HG03280 (cell line): ENCODE results near the gene PRSS38.

ENCODE experiments used
- ATAC-seq: cut with Tn5 transposase; IDR thresholded peaks from one replicate; pipeline ENCODE4 v1.9.1; 2021; ENCODE audit warnings: mild to moderate bottlenecking, moderate library complexity; ENCODE audit not compliant: unreplicated experiment

Gene PRSS38

GRCh38 chr1:227815468-227816409 is at the start of gene PRSS38:
PRSS38 (plus strand) TSS chr1:227815675; CDS start chr1:227815717, 42 bp downstream.
- ATAC-seq = no peak

GRCh38 chr1:227766015-227766634 is 49.4 kb upstream of the PRSS38 start:
- no peak for ATAC-seq

- no peak for ATAC-seq
Measured at GRCh38 chr1:227766653-227767277, 48.7 kb upstream of the PRSS38 start.

DNA sequence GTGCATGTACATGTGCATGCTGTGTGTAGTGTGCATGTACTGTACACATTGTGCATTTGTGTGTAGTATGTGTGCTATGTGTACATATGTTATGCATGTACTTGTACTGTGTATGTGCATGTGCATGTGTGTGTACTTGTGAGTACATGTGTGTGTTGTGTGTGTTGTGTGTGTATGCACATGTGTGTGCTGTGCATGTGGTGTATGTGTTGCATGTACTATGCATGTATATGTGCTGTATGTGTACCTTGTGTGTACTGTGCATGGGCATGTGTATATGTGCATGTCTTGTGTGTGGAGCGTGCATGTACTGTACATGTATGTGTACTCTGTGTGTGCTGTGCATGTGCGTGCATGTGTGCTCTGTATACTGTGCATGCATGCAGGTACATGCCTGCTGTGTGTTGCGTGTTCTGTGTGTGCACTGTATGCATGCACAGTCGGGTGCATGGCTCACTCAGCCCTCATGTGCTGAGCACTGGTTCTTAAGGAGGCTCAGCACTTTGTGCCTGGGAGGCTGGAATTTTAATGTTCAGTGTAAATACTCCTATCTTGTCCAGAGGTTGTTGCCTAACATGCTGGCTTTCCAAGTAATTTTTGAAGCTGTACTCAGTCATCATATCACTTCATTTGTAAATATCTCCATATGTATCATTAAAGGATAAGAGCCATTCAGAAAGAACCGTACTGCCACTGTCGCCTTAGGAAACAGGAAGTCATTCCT is 47.9 kb upstream of the PRSS38 start:
- ATAC-seq = no peak

- no peak for ATAC-seq
Measured at GRCh38 chr1:227768125-227768439, 47.4 kb upstream of the PRSS38 start.

DNA sequence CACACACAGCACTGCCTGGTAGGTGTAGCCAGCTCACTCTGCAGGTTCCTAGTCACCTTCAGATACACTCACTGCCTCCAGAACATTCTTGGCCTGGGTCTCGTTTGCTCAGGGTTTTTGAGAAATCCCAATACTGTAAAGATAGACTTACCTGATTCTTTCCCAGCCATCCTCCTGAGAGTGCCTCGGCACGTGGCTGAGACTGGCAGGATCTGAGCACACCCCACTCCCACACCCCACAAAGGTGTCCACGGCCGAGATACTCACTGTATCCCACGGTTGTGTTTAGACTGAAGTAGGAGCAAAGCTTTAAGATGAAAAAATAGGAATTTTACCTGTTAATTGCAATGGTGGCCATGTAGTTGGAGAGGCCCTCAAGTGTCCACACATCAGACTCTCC is 46.8 kb upstream of the PRSS38 start:
- ATAC-seq = no peak

- ATAC-seq = no peak
Measured at GRCh38 chr1:227769047-227769935, 46.2 kb upstream of the PRSS38 start.

GRCh38 chr1:227769936-227770494 is 45.5 kb upstream of the PRSS38 start:
- no peak for ATAC-seq

- no peak for ATAC-seq
Measured at GRCh38 chr1:227770812-227771211, 44.7 kb upstream of the PRSS38 start.

DNA sequence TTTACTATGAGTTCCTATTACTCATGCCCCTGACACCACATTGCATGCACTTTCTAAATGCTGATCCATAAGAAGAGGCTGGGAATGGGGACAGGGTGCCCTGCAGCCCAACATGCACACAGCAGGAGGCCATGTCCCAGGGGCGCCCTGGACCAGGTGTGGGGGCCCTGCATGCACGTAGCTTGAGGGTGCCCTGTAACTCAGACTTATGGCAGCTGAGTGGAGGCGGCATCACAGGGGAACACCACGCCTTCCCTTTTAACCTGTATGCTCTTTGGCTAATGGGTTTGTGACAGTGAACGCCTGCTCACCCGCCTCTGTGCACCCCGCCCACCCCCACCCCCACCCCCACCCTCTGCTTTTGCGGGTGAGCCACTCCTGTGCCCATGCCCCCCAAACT is 44.1 kb upstream of the PRSS38 start:
- no peak for ATAC-seq

DNA sequence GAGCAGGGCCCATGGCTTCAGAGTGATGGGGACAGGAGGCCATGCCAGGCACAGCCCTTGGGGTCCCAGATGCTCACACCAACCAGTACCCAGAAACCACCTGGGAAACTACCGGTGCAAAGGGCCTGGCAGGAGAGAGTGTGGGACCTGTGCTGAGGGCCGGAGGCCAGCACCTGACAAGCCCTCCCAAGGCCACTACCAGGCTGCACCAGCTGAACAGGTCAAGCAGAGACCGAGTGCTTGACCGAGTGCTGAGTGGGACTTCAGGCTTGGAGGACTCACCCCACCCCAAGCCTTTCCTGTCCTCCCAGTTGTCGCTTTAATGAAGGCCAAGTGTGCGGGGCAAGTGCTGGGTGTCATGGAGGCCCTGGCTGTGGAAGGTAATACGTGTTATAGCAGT is 43.7 kb upstream of the PRSS38 start:
- no peak for ATAC-seq

- ATAC-seq = no peak
Measured at GRCh38 chr1:227773558-227773957, 41.9 kb upstream of the PRSS38 start.

- no peak for ATAC-seq
Measured at GRCh38 chr1:227774051-227774731, 41.3 kb upstream of the PRSS38 start.

- ATAC-seq = no peak
Measured at GRCh38 chr1:227774821-227775661, 40.4 kb upstream of the PRSS38 start.

DNA sequence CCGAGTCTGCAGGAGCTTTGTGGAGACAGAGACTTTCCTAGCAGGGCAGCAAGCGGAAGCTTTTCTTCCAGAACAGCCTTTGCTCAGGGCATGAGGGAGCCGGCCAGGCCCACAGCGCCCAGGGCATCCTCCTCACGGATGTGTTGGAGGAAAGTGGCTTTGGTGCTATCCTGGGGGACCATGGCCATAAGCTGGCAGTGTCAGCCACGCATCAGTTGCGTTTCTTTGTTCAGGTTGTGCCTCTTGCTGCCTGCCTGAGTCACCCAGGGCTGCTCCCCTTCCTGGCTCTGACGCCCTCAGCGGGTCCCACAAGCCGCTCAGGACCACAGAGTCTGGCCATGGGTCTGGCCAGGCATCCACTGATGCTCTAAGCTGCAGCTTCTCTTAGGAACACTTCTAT is 39.6 kb upstream of the PRSS38 start:
- ATAC-seq = no peak

DNA sequence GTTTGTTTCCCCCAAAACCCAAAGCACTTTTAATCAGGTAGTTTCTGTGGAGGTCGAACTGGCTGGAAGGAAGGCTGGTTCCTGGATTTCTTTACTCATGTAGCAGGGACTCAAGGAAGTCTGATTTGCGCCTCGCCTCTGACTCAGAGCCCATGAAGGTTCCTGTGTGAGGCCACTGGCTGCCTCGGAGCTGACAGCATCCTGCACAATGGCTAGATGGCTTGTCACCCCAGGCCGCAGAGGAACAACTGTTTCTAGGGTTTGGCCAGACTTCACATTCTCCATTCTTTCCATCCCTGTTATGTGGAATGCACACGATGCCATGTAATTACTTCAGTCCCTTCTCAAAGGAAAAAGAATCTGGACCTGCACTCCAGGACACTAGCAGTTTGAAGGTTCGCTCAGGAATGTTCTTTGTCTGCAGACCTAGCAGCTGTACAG is 39.1 kb upstream of the PRSS38 start:
- no peak for ATAC-seq

- ATAC-seq = no peak
Measured at GRCh38 chr1:227777156-227777555, 38.3 kb upstream of the PRSS38 start.

GRCh38 chr1:227777646-227778045 is 37.8 kb upstream of the PRSS38 start:
- ATAC-seq = no peak
